ENCODE measurements around the gene YBX1. TPM values are rescaled to one million over a fixed set of nuclear protein-coding genes. Genes with fewer than 3 reads are reported as not detected.

The YBX1 gene
- total and polyA plus RNA-seq, 2 of the 13 experiments (the other 11 are each of a cell fraction or from before 2014, with no cell fraction given) = 339 to 628 TPM

- TF ChIP-seq HNF1A (IDR thresholded peaks at IDR 0.05; ENCODE audit: low read depth) (no peak), HNF1A (CRISPR knock-in tag; IDR thresholded peaks at IDR 0.05; ENCODE audit: borderline replicate concordance) (peak; percentile 59; the same call in 1 of the 2 replicates), ZFY (CRISPR knock-in tag; IDR thresholded peaks at IDR 0.05) (peak; percentile 58), ARNT2 (CRISPR knock-in tag; IDR thresholded peaks at IDR 0.05; ENCODE audit: low read depth) (peak; percentile 60; the same call in 1 of the 2 replicates), HNRNPL (IDR thresholded peaks at IDR 0.05; ENCODE audit: low read depth, low read length) (0 out of 2 replicates have a peak, but pooled peaks have one; percentile 55), NAIF1 (CRISPR knock-in tag; IDR thresholded peaks at IDR 0.05; ENCODE audit: borderline replicate concordance) (peak; percentile 69; the same call in 1 of the 2 replicates), ZBTB26 (CRISPR knock-in tag; IDR thresholded peaks at IDR 0.05; ENCODE audit: borderline replicate concordance) (no peak; the same call in 1 of the 2 replicates), NFYB (CRISPR knock-in tag; IDR thresholded peaks at IDR 0.05) (no peak), TBX2 (CRISPR knock-in tag; IDR thresholded peaks at IDR 0.05; ENCODE audit: borderline replicate concordance) (peak; percentile 59; the same call in 1 of the 2 replicates), HNRNPK (IDR thresholded peaks at IDR 0.05; ENCODE audit: low read depth, low read length, poor library complexity, severe bottlenecking) (peak; percentile 40), THAP9 (CRISPR knock-in tag; IDR thresholded peaks at IDR 0.05; ENCODE audit: borderline replicate concordance) (0 out of 2 replicates have a peak, but pooled peaks have one; percentile 35), ZNF230 (CRISPR knock-in tag; IDR thresholded peaks at IDR 0.05) (0 out of 2 replicates have a peak, but pooled peaks have one; percentile 38), FOXA1 (IDR thresholded peaks at IDR 0.05) (no peak), FOXA1 (CRISPR knock-in tag; IDR thresholded peaks at IDR 0.05) (no peak), ZNF563 (CRISPR knock-in tag; IDR thresholded peaks at IDR 0.05) (no peak), THAP7 (CRISPR knock-in tag; IDR thresholded peaks at IDR 0.05) (no peak; the same call in 1 of the 2 replicates), ZNF747 (CRISPR knock-in tag; IDR thresholded peaks at IDR 0.05; ENCODE audit: borderline replicate concordance) (peak; percentile 52; the same call in 1 of the 2 replicates)
These were observed 57.8 kb downstream of the YBX1 start, which contains the start of gene CLDN19 (continued) for GRCh38 chr1:42739753-42740700.

Data from HepG2 (cell line).